GM18861 (cell line): Measurements from ENCODE around the gene SUN5.

Experiments
- ATAC-seq: cut with Tn5 transposase; IDR thresholded peaks from one replicate; pipeline ENCODE4 v1.9.1; 2021; ENCODE audit not compliant: unreplicated experiment

The SUN5 gene

DNA sequence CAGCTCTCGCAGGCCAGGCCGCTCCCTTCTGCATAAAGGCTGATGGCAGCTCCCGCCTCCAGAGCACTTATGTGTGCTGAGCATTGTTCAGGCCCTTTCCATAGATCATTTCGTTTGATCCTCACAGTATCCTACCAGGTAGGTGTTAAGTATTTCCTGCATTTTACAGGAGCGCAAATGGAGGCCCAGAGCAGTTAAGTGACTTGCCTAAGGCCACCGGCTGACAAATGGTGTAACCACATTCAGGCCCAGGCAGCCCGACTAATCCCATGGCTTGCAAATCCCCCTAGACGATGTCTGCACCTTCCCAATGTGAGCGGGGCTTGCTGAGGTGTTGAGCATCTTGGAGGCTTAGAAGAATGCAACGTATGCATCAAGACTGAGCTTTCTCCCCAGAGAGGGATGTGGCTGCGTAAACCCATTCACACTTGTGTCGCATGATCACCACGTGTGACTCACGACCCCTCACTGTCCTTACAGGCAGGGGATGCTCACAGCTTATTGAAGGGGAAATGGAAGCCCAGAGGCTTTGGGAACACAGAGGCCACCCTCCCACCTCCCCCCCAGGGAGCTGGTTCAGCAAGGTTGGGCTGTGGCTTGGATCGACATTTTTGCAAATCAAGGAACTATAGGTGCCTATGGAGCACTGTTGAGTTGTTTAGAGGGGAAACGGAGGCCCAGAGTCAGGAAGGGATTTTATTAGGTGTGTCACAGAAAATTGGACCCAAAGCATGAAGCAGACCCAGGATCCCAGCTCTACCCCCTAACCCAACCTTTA is 10.3 kb upstream of the SUN5 start:
- ATAC-seq: no peak

DNA sequence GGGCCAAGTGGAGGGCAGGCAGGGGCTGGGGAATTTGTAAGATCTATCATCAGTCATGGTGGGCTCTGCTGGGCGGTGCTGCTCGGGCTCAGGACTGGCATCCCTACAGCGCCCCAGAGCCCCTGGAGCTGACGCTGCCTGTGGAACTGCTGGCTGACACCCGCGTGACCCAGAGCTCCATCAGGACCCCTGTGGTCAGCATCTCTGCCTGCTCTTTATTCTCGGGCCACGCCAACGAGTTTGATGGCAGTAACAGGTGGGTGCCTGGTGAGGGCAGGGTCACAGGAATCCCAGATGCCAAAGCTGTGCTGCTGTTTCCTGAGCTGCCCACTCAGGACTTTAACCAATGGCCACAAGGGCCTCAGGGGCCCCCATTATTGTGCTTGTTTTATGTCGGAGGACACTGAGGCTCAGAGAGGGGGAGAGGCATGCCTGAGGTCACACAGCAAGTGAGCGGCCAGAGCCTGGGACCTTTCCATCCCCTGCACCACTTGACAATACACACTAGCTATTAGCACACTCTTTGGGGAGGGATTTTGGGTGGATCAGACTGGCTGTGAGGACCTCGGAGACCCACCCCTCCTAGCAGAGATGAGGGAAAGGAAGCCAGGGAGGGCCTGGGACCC is 9.6 kb upstream of the SUN5 start:
- no peak for ATAC-seq

DNA sequence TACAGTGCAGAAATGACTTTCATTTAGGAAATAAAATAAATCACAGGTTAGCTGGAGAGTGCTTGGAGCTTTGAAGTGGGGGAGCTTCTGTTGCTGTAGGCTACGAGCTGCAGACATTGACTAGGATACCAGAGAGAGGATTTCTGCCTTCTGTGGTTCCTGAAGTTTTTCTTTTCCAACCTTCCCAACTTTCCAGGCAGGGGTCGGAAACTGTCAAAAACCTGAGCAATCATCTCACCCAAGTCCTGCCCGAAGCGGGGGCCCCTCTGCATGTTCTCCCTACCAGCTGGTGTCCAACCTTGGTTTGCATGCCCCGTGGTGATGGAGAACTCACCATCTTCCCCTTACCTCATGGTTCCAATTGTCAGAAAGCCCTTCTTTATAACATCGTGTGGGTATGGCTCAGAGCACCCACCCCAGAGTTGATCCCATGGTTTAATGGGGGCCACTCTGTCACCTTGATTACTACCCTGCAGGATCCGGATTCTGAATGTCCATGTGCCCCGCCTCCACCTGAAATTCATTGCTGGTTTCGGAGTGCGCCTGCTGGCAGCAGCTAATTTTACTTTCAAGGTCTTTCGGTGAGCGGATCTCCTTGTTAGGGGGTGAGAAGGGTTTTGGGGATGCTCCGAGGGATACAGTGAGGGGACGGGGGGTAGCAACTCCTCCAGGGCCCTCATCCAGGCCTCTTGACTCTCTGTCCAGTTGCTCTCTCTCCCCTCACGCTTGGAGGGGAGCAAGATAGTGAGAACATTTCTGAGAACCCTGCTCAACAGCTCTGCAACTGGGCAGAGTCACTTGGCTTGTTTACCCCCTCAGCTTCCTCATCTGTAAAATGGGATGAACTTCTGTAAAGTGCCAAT is 8.3 kb upstream of the SUN5 start:
- ATAC-seq: no peak

DNA sequence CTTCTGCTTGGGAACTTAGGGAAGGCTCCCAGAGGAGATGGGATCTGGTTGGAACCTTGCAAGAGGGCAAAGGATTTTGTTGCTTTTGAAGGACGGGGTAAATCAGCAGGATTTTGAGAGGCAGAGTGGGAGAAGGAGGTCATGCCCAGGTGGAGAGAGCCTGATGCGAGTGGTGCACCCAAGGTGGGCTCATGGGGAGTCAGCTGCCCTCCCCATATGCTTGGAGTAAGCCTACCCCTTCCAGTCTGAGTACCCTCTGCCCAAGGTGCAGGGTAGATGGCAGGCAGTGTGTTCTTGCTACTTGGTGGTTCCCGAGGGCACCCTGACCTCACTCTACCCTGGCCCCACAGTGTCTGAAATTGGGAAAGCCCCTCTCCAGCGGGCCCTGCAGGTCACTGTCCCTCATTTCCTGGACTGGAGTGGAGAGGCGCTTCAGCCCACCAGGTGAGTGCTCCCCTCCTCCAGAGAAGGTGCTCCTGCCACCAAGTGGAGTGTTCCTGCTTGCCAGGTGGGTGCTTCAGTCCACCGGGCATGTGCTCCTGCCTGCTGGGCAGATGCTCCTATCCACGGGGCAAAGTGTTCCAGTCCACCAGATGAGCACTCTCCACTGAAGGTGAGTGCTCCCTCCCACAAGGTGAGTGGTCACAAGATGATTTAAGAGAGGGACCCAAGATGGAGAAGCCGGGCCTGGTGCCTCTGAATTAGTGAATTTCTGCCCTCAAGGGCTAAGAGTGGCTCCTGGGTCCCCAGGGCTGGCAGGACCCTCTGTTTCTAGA is 6.6 kb upstream of the SUN5 start:
- no peak for ATAC-seq

GRCh38 chr20:33010133-33010504 is 5.9 kb upstream of the SUN5 start:
- ATAC-seq: no peak

GRCh38 chr20:33009214-33010132 is 5.2 kb upstream of the SUN5 start:
- no peak for ATAC-seq

DNA sequence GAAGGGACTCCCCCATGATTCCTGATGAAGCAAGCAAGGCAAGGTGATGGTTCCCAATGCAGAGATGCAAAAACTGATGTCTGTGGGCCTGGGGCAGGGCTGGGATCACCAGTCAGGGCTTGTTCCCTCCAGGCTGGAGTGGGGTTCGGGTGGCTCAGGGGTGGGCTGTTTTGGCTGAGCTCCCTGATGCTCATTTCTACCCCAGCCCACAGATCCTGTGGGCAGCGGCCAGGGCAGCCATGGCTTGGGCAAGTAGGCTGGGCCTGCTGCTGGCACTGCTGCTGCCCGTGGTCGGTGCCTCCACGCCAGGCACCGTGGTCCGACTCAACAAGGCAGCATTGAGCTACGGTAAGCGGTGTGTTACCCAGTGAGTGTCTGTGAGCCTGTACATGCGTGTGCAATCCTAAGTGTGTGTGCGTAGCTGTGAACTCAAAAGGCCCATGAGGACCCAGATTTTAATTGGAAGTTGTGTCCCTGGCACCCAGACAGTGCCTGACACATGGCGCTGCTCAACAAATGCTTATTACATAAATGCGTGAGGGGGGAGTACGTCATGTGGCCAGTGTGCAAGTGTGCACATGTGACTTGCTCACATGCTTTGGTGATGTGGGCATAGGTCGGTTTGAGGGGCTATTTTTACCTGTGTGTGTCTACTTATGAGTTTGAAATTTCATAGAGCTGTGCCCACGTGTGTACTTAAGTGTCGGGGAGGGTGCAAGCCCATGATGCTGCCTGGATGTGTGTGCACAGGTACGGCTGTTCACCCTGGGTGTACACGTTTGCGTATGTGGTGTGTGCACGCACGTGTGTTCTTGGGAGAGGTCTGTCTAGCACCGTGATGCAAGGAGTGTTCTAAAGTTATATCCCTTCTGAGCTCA is 4.3 kb upstream of the SUN5 start:
- ATAC-seq: no peak

GRCh38 chr20:33007376-33008335 is 3.4 kb upstream of the SUN5 start, which contains the start of gene BPIFB2:
BPIFB2 (plus strand) TSS chr20:33007704; CDS start chr20:33008575, 871 bp downstream.
- ATAC-seq: no peak

DNA sequence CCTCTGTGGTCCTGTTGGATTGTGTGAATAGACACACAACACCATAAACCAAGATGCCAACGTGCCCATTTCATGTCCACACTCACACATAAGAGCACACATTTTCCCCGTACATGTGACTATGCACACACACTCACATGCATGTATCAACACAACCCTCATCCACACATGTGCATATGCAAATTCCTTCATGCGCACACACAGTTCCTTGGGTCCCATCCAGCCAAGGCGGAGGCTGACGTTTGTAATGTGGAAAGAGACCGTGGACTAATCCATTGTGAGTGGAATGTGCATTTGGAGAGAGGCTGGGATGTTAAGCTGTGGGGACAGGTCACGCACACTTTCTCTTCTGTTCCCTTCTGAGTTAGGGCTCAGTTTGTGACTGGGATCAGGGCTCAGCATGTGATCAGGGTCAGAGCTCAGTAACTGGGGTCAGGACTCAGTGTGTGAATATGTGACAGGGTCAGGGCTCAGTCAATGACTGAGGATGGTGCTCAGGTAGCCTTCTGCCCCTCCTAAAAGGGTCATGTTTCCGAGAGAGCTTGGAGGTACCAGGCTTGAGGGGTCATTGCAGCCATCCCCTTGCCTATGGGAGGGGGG is 2.6 kb upstream of the SUN5 start:
- no peak for ATAC-seq

DNA sequence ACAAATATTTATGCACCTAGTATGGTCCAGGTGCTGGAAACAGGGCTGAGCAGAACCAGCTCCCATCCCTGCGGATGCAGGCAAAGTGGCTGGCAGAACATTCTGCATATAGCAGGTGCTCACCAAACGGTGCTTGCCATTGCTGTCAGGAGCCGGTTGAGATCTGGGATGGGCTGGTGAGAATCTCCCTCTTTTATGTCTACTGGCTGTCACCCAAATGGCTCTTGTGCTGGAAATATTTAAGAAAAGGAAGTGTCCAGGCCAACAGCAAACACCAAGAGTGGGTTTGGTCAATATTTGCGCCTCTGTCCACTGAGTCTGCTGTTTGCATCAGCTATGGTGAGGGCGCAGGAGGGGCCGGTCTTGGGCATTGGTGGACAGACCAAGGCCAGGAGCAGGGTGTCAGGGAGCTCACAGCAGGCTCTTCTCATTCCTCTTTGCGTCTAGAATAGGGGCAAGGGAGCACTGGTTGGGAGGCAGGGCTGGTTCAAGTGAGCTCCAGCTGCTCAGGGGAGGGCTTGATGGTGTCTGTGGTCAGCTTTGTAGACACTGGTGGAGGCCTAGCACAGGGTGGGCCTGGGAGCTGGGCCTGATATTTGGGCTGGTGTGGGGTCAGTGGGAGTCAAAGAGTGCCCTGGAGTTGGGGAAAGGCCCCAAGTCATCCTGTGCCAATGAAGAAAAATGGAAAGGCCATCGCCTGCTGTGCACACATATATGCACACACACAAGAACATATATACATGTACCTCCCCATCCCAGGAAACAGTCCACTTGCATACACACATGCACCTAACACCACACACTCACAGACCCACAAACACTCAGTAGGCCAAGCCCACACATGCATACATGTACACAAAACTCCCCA is 1.9 kb upstream of the SUN5 start:
- ATAC-seq: no peak

- no peak for ATAC-seq
Observed at GRCh38 chr20:33005132-33005566, 916 bp upstream of the SUN5 start.

DNA sequence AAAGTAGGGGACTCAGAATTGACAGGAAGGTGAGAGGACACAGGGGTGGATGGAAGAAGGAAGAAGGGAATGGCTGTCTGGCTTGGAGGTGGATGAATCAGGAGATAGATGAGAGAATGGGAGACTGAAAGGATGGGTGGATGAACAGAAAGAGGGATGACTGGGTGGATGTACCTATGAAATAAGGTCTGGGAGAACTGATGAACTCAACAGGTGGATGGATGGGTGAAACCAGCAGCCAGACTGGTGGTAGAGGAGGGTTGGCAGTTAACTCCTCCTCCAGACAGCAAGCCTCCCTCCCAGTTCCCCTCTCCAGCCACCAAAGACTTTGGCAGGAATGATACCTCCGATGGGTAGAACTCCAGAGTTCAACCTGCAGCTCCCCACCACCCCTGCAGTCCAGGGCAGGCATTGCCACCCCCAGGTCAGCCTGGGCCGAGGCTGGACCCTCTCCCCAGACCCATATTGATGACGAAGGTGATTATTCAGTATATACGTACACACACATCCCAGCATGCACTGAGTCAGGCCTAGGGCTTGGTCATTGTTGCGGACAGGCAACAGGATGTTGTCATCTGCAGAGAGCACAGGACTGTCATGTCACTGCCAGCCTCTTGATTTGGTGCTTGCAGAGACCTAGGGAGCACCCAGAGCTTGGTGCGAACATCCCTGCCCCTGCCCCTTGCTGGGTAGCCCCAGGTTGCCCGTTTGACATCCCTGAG is 2.0 kb downstream of the SUN5 start:
- no peak for ATAC-seq

GRCh38 chr20:33000802-33001466 is 3.3 kb downstream of the SUN5 start:
- ATAC-seq: no peak

GRCh38 chr20:32999603-33000250 is 4.5 kb downstream of the SUN5 start:
- ATAC-seq: no peak

GRCh38 chr20:32997431-32997830 is 6.8 kb downstream of the SUN5 start:
- ATAC-seq: no peak
